OCI-LY7 (cell line): Measurements from ENCODE around the gene ABCB8.

Source experiments
- EZH2phosphoT487 ChIP-seq: fragments of 200-600 bp; sonication (generic); IDR thresholded peaks from 2 replicates; pipeline ENCODE4 v1.6.1; 2018; ENCODE audit warnings: low read depth, borderline replicate concordance, mild to moderate bottlenecking, mixed run types, antibody characterized with exemption, low read length, moderate library complexity, mixed read lengths
- TF ChIP-seq, protein P1 (sequence below): fragments of 200-600 bp; sonication (generic); conservative IDR thresholded peaks from 2 replicates; pipeline ENCODE4 v1.5.1; 2014; ENCODE audit warnings: mild to moderate bottlenecking, antibody characterized with exemption, low read length, moderate library complexity, mixed read lengths

DNA sequence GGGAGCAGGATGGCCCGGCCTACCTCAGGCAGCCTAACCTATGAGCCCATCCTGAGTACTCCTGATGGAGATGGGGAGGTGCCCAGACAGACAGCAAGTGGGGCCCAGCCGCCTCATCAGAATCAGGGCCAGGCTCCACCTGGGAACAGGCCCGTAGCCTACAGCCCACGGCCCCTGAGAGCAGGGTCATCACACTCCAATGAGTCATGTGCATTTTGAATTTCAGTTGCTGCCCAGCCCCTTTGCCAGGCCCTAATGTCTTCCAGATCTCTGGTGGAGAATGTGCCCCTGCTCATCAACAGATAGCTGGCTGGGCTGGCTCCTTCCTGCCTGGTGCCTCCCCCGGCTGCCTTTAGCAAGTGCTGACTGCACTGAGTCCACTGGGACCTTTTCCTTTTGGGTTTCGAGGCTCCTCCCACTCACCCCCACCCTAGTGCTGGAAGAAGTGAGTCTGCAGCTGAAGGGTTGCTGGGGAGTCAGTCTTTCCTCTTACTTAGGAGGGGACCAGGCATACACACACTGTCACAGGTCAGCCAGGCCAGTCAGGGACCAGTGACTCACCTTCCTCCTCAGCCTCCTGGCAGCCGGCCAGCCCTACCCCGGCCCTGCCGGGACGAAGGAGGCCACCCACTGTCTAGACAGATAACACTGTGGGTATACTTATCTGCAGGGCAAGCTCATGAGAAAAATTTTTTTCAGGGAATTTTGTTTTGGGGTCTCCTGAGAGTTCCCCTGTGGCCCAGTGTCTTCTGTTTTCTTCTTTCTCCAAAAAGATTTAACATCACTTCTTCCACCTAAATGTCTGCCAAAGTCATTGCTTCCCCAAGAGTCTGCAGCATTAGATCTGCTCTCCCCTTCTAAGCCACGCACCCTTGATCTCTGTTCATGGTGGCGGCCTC is 10.9 kb downstream of the ABCB8 start:
- TF ChIP-seq, protein P1, sequence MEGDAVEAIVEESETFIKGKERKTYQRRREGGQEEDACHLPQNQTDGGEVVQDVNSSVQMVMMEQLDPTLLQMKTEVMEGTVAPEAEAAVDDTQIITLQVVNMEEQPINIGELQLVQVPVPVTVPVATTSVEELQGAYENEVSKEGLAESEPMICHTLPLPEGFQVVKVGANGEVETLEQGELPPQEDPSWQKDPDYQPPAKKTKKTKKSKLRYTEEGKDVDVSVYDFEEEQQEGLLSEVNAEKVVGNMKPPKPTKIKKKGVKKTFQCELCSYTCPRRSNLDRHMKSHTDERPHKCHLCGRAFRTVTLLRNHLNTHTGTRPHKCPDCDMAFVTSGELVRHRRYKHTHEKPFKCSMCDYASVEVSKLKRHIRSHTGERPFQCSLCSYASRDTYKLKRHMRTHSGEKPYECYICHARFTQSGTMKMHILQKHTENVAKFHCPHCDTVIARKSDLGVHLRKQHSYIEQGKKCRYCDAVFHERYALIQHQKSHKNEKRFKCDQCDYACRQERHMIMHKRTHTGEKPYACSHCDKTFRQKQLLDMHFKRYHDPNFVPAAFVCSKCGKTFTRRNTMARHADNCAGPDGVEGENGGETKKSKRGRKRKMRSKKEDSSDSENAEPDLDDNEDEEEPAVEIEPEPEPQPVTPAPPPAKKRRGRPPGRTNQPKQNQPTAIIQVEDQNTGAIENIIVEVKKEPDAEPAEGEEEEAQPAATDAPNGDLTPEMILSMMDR, result no peak
- no peak for TF ChIP-seq EZH2phosphoT487
